ENCODE results near the gene WDSUB1.

DNA sequence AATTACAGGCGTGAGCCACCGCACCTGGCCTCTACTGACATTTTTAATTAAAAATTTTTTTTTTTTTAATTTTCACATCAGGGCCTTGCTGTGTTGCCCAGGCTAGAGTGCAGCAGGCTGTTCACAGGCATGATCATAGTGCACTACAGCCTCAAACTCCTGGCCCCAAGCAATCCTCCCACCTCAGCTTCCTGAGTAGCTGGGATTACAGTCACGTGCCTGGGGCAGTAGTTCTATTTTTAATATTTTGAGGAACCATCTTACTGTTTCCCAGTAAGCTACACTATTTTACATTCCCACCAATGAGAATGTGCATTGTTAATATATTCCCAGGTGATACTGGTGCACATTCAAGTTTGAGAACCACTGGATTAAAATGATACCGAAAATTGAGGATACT lies 92.7 kb downstream of the WDSUB1 start:
- no peak for TF ChIP-seq GATA2 (IDR thresholded peaks at IDR 0.05; ENCODE audit: low read depth, low read length)
- no peak for TF ChIP-seq GATA3 (IDR thresholded peaks at IDR 0.05; ENCODE audit: low read depth, low read length)
